NCI-H1930 (cell line): ENCODE results near the gene NUP214.
A peak's percentile ranks its signal among the peaks of the same experiment; 100 is the strongest.

Source experiments
- DNase-seq, 2 experiments: peaks; one replicate each; lab custom pipeline; 2025; lab: John Stamatoyannopoulos, UW

NUP214 gene

DNA sequence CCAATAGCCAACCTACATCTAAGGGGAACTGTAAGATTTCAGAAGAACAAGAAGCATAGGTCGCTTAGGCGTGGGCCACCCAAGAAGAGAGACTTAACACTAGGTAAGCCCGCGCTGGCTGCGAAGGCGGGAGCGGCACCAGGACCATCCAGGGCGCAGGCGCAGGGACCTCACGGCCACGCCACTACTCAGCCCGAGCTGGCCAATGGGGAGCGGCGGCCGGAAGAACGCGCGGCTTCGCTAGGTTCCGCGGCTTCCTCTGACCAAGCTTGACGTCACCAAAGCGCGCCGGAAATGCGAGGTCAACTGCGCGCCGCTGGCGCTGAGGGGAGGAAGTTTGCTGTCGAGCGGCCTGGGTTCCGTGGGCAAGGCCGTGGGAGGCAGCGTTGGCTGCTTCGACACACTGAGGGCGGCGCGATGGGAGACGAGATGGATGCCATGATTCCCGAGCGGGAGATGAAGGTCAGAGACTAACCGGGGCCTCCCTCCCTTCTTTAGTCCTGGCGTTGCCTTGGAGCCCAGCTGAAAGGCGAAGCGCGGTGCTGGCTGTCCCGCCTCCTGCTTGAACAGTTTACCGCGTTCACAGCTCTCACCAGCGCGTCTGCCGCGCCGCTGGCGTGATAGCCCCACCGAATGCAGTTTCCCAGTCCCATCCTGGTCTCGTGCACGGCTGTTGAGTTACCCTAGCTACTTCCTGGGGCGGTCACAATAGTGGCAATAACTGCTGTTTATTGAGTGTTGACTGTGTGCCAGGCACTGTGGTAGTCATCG is at the start of gene NUP214:
Gene NUP214 (plus strand): TSS at position 299 of the 771 bp plus-strand sequence. CDS start 119 bp downstream, at position 418.
- DNase-seq = peak; percentile 96 to 97

DNA sequence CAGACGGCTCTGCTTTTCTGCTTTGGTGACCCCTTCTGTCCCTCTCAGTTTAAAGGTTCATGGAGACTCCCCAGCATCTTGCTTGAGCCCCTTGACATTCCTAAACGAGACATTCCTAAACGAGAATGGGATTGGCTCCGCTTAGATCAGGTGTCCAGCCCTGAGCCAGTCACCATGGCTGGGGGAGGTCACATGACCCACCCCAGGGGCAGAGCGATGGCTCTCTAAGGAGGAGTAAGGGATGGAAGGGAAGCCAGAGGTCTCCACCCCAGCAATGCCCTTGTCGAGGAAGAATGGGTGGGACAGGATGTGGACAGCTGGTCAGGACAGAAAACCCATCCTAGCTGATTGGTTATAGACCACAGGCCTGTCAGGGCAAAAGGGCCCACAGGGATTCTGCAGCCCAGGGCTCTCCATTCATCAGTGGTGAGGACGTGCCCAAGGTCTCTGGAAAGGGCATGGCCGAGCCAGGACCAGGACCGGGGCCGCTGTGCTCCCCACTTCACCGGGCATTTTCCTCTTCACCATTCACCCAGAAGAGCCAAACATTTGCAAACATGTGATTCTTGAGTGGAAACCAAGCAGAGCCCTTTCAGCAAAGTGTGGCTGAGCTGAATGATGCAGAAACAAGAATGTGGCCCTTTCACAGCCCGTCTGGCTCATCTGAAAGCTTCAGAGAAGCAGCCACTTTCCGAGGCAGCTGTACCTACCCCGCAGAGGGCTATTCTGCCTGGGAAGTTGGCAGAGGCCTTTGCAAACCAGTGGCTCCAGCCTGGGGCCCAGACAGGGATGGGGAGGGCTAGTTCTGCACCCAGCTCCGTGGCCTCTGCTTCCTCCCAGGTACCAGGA is 48.8 kb upstream of the NUP214 start:
- no peak for DNase-seq

DNA sequence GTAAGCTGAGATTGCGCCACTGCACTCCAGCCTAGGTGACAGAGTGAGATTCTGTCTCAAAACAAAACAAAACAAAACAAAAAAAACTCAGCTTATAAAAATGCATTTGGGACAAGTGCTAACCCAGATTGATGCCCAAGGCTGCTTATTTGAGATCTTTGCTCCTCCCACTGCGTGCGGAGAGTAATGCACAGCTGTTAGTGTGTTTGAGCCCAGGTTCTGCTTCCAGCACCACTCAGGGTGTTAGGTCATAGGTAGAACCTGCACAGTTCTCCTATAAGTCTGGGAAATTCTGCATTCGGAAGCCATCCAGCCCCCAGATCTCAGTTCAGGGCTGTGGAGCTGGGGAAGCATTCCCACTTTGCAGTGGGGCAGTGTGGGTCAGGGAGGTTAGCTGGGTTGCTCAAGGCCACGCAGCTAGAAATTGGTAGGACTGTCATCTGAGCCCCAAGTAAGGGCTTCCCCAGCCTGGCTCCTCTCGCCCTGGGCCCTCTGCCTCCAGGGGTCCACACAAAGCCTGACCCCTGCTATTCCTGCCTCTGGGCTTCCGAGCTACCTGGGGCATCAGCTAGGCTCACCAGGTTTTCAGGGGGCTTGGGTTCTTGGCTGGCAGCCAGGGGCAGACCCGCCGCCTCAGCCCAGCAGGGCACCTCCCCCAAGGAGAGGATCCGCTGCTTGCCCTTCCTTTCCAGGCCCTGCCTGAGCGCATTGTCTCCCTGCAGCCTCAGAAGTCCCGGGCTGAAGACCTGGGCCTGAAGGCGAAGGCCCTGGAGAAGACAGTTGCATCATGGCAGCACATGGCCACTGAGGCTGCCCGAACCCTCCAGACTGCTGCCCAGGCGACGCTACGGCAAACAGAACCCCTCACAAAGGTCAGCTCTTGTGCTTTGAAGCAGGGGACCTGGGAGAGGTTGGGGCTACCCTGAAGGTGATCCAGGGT is 46.7 kb upstream of the NUP214 start:
- DNase-seq = no peak

DNA sequence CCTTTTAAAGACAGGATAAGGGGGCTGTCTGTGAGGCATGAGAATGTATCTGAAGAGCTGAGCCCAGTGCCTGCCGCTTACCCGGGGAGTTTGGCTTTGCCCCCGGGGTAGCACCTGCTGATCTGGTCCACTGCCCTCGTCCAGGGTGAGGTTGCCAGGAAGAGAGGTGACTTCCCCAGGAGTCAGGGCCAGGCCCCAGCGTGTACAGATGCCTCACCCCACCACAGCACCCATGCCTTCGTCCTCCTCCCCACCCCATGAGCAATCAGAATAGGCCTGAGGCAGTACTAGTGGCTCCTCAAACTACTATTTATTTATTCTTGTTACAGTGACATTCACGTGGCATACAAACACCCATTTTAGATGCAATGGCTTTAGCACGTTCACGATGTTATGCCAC is 44.8 kb upstream of the NUP214 start:
- no peak for DNase-seq

DNA sequence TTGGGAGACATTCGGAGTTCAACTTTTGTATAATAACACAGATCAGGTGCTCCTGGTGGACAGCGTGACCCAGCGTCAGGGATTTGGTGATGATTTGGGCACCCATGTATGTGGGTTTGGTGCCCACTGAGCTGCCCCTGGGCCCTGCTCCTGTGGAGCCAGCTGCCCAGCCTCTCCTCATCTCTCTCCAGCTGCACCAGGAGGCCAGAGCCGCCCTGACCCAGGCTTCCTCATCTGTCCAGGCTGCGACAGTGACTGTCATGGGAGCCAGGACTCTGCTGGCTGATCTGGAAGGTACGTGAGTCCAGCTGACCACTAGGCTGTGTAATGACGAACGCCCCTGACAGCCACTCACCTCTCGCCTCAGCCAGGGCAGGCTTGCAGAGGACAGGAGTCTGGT is 43.5 kb upstream of the NUP214 start:
- no peak for DNase-seq

DNA sequence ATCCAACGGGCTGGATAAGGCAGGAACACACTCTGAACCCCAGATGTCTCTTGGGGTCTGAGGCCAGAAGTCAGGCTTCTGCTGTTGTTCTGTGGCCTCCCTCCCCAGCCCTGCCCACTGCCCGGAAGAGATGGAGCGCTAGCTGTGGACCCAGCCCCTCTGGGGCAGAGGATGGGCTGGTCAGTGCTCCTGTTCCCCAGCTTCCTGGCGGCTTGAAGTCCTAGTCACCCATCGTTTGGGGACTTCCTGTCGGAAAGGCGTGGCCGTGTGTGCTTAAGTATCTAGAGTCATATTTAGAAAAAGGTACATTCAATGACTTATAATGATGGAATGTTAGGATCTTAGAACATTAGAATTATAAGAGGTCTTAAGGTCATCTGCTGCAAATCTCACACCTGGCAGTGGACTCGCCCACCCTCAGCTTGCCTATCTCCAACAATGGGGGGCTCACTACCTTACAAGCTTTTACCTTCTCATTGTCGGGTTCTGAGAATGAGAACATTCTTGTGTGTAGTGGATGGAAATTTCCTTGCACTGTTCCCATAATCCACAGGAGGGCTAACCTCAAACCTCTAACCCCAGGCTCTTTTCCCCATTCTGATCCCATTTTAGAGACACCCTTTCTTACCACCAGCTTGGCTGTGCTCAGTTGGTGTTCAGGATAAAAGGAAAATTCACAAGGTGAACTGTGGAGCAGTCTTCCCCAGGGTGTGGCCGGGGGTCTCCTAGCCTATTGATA is 42.4 kb upstream of the NUP214 start:
- no peak for DNase-seq

DNA sequence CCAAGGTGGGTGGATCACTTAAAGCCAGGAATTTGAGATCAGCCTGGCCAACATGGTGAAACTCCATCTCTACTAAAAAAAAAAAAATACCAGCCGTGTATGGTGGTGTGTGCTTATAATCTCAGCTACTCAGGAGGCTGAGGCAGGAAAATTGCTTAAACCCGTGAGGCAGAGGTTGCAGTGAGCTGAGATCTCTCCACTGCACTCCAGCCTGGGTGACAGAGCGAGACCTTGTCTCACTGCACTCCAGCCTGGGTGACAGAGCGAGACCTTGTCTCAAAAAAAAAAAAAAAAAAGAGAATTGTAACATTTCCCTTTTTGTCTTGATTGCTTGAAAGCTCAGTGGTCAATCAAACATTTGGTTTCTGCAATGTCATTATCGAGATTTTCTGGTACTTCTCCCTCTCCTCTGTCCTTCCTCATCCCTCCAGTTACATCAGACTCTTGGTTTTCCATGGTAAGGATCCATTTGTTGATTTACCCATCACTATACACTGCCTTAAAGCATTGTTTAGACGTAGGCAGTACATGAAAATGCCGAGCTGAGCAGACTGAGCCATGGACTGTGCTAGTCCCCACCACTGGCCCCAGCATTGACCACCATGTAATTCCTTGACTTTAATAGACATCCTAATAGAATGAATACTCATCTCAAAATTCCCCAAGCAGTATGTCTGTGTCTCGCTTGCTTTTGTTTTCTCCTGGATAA is 40.6 kb upstream of the NUP214 start:
- no peak for DNase-seq

DNA sequence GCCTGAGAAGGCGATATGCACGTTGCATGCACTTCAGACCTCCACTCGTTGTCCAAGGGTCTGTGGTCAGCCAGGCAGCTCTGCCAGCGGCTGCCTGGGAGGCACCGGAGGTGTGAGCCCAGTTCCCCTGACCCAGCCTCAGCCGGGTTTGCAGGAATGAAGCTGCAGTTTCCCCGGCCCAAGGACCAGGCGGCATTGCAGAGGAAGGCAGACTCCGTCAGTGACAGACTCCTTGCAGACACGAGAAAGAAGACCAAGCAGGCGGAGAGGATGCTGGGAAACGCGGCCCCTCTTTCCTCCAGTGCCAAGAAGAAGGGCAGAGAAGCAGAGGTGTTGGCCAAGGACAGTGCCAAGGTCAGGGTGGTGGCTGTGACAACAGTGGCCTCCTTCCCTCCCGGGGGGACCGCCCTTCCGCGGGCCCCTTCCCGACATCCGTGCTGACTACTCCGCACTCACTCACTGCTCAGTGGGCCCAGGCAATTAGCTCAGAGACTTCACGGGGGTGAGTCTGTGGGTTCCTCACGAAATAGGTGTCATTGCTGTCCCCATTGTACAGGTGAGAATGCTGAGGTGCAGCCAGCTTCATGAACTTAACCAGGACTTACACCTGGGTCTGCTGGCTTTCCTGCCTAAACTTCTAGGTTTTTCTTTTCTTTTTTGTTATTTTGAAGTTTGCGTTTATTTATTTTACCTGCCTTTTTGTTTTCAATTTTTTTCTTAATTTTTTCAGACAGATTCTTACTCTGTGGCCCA is 39.8 kb upstream of the NUP214 start:
- DNase-seq = no peak

DNA sequence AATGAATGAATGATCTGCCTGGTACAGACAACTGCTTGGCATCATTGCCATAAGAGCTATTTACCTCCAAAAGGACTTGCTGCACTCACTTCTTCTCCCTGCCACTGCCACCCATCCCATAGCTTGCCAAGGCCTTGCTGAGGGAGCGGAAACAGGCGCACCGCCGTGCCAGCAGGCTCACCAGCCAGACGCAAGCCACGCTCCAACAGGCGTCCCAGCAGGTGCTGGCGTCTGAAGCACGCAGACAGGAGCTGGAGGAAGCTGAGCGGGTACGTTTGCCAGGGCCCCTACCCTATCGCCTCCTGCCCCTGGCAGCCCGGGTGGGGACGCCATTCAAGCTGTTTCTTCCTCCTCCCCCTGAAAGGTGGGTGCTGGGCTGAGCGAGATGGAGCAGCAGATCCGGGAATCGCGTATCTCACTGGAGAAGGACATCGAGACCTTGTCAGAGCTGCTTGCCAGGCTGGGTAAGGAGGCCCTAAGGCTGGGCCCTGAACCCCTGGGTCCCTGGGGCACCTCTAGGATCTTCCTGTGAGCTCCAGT is 38.0 kb upstream of the NUP214 start:
- no peak for DNase-seq

DNA sequence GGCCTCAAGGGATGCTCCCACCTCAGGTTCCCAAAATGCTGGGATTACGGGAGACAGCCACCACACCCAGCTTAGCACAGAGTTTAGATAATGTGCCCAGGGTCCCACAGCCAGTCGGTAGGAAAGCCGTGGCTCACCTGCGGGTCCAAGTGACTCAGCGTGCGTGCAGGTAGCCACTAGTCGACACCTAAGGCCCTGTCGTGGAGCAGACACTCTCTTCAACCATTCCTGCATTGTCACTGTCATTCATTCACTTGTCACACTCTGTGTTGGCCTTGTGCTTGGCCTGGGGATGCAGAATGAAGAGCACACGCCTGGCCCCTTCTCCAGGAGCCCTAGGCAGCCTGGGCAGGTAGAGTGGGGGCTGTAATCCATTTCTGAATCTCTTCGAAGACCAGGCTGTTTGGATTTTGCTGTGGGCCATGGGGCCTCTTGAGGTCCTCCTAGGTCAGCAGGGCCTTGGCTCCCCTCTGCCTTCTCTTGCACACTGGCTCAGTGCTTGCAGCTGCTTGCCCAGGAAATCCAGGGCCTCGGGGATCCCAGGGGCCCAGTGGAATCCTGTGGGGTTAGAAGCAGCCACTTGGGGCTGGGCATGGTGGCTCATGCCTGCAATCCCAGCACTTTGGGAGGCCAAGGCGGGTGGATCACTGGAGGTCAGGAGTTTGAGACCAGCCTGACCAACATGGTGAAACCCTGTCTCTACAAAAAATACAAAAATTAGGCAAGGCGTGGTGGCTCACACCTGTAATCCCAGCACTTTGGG is 35.2 kb upstream of the NUP214 start:
- no peak for DNase-seq

DNA sequence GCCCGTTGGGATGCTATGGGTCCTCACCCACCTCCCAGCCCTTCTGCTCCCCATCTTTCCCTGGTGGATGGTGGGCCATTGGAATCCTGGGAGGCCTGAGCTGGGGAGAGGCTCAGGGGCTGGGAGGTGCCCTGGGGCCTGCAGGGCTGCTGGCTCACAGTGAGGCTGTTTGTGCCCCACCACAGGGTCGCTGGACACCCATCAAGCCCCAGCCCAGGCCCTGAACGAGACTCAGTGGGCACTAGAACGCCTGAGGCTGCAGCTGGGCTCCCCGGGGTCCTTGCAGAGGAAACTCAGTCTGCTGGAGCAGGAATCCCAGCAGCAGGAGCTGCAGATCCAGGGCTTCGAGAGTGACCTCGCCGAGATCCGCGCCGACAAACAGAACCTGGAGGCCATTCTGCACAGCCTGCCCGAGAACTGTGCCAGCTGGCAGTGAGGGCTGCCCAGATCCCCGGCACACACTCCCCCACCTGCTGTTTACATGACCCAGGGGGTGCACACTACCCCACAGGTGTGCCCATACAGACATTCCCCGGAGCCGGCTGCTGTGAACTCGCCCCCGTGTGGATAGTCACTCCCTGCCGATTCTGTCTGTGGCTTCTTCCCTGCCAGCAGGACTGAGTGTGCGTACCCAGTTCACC is 33.9 kb upstream of the NUP214 start:
- no peak for DNase-seq

DNA sequence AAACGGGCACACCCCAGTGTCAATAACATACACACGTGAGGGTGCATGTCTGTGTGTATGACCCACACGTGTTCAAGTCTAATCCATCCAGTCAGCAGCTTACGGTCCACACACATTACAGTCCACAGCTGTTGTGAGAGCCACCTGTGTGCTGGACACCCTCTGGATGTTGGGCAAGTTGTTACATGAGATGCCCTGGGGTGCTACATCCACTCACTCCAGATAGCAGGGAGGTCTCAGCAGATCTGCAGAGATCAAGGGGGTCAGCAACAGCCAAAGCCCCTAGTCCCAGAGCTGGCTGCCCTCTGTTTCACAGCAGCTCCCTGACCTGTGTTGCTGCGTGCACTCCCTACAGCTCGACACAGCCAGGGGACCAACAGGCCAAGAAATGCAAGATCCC is 33.4 kb upstream of the NUP214 start:
- DNase-seq = no peak

DNA sequence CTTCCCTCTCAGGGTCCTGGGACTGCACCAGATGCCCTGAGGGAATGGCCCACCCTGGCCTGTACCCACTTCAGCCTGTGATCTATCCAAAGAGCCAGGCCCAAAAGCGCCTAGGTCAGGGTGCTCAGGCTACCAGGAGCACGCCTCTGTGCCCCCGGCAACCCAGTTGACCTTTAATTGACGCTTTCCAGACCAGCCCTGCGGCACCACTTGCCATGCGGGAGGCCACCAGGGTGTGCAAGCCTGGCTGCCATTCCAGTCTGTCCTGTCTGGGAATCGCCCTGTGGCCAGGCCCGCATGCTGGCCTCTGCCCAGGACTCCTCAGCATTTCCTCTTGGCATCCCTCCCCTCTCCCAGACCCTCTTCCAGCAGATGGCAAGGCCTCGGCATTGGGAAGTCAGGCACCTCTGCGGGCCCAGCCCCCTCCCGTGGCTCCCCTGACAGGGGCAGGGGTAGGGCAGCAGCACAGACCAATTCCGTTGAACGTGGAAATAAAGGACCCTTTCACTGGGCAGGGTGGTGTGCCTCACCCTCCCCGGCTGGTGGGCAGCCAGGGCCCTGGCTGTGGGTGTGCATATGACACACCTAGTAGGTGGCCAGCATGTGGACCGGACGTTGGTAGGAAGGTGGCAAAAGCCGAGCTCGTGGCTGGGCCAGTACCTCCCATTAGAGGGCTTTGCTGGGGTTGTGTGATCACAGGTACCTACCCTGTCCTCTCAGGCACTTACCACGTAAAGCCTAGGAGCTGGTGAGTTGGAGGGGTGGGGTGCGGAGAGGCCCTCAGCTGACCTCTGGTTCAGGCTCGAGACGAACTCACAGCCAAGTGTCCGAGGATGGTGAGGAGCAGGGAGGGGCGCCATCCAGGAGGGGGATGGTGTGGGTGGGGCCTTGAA is 32.6 kb upstream of the NUP214 start:
- no peak for DNase-seq

DNA sequence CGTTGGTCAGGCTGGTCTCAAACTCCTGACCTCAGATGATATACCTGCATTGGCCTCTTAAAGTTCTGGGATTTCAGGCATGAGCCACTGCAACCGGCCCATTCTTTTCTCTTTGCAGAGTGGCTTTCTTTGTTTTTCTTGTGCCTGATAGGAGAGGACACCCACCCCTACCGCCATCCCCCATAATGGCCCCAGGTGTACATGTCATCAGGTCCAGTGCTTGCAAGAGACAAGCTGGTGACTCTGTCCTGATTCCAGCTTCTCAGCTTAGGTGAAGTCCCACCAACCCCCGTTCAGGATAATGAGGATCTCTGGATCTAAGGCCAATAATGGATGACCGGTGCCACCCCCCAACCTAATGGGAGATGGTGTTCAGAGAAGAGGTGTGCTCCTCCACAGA is 31.4 kb upstream of the NUP214 start:
- DNase-seq = no peak

DNA sequence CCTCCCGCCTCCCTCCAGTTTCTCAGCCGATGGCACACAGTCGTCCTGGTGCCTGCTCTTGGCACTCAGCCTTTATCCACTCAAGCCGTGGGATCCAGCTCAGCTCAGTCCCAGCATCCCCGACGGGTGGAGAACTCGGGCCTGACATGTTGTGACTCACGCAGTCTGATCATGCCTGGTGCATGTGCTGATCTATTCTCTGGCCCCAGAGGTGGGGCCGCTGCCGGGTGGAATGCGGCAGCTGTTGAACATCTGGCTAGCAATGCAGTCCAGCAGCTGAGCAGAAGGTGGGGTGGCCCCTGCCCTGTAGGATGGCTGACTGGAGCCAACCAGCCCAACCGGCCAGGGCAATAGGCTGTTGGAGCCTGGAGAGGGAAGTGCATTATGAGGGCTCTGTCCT is 30.8 kb upstream of the NUP214 start:
- no peak for DNase-seq

DNA sequence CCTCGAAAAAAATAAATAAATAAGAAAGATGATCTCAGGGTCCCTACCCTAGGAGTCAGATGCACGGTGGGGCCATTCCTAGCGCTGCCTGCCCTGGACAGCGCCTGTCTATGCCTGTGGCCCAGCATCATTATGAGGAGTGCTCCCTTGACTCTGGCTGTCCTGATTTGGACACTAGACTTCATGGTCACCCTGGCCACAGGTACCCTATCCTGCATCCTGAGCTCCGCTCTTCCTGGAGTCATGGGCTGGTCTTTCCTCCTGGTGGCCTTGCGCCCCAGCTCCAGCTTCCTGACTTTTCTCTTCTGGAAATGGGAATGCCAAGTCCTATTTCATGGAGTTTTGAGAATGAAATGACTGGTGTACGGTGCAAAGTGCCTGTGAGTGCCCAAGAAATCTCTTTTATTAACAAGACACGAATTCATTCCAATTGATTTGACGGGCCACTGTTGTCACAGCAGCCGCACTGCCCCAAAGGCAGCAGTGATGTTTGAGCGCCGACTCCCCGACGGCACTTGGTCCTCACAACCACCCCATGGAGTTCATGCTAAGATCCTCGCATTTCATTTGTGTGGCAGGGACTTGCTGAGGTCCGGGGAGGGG is 29.6 kb upstream of the NUP214 start:
- no peak for DNase-seq
